Measurements from ENCODE around the gene TENM3.

TENM3 gene

GRCh38 chr4:182420189-182420588, 177.0 kb downstream of the TENM3 start (continued):
- TF ChIP-seq, protein P1, sequence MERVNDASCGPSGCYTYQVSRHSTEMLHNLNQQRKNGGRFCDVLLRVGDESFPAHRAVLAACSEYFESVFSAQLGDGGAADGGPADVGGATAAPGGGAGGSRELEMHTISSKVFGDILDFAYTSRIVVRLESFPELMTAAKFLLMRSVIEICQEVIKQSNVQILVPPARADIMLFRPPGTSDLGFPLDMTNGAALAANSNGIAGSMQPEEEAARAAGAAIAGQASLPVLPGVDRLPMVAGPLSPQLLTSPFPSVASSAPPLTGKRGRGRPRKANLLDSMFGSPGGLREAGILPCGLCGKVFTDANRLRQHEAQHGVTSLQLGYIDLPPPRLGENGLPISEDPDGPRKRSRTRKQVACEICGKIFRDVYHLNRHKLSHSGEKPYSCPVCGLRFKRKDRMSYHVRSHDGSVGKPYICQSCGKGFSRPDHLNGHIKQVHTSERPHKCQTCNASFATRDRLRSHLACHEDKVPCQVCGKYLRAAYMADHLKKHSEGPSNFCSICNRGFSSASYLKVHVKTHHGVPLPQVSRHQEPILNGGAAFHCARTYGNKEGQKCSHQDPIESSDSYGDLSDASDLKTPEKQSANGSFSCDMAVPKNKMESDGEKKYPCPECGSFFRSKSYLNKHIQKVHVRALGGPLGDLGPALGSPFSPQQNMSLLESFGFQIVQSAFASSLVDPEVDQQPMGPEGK (CRISPR knock-in tag; IDR thresholded peaks at IDR 0.05; ENCODE audit: borderline replicate concordance): no peak
- TF ChIP-seq CSRNP3 (CRISPR knock-in tag; IDR thresholded peaks at IDR 0.05): no peak
- TF ChIP-seq TOX (CRISPR knock-in tag; IDR thresholded peaks at IDR 0.05; ENCODE audit: borderline replicate concordance): no peak
- no peak for TF ChIP-seq BACH2 (CRISPR knock-in tag; IDR thresholded peaks at IDR 0.05; ENCODE audit: borderline replicate concordance)
- TF ChIP-seq OSR1 (CRISPR knock-in tag; IDR thresholded peaks at IDR 0.05): no peak
- no peak for TF ChIP-seq RARB (CRISPR knock-in tag; IDR thresholded peaks at IDR 0.05)
- no peak for TF ChIP-seq ZNF70 (CRISPR knock-in tag; IDR thresholded peaks at IDR 0.05)

GRCh38 chr4:182421753-182422152, 178.6 kb downstream of the TENM3 start:
- ATAC-seq: no peak
- TF ChIP-seq ISL1 (CRISPR knock-in tag; IDR thresholded peaks at IDR 0.05) (no peak), ARNTL (CRISPR knock-in tag; IDR thresholded peaks at IDR 0.05; ENCODE audit: borderline replicate concordance, low read depth) (no peak), ESRRG (CRISPR knock-in tag; IDR thresholded peaks at IDR 0.05) (no peak), ZNF70 (CRISPR knock-in tag; IDR thresholded peaks at IDR 0.05) (no peak), ZFP30 (CRISPR knock-in tag; IDR thresholded peaks at IDR 0.05) (no peak)

DNA sequence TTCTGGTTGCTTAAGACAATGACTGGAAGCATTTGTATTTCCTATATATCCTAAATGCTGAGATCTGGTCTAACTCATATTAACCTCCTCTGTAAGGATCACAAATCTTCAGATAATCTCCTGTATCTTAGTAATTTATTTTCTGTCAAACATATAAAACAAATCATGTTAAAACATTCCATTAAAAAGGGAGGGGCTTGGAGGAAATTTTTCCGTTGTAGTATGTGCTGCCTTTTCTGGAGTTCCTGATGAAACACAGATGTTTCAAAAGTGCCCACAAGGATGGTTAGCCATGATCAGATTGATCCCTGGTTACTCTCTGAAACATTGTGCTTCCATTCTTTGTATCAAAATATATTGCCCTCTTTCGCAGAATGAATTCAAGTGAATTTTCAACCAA, 182.1 kb downstream of the TENM3 start:
- peak; percentile 51; the same call in 1 of the 2 replicates for TF ChIP-seq ZC3H10 (CRISPR knock-in tag; IDR thresholded peaks at IDR 0.05)
- peak; percentile 96 for TF ChIP-seq ISL1 (CRISPR knock-in tag; IDR thresholded peaks at IDR 0.05)
- TF ChIP-seq, protein P2, sequence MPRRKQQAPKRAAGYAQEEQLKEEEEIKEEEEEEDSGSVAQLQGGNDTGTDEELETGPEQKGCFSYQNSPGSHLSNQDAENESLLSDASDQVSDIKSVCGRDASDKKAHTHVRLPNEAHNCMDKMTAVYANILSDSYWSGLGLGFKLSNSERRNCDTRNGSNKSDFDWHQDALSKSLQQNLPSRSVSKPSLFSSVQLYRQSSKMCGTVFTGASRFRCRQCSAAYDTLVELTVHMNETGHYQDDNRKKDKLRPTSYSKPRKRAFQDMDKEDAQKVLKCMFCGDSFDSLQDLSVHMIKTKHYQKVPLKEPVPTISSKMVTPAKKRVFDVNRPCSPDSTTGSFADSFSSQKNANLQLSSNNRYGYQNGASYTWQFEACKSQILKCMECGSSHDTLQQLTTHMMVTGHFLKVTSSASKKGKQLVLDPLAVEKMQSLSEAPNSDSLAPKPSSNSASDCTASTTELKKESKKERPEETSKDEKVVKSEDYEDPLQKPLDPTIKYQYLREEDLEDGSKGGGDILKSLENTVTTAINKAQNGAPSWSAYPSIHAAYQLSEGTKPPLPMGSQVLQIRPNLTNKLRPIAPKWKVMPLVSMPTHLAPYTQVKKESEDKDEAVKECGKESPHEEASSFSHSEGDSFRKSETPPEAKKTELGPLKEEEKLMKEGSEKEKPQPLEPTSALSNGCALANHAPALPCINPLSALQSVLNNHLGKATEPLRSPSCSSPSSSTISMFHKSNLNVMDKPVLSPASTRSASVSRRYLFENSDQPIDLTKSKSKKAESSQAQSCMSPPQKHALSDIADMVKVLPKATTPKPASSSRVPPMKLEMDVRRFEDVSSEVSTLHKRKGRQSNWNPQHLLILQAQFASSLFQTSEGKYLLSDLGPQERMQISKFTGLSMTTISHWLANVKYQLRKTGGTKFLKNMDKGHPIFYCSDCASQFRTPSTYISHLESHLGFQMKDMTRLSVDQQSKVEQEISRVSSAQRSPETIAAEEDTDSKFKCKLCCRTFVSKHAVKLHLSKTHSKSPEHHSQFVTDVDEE (CRISPR knock-in tag; IDR thresholded peaks at IDR 0.05): 0 out of 2 replicates have a peak, but pooled peaks have one; percentile 38
- no peak for TF ChIP-seq BACH2 (CRISPR knock-in tag; IDR thresholded peaks at IDR 0.05; ENCODE audit: borderline replicate concordance)
- TF ChIP-seq SNAI2 (CRISPR knock-in tag; IDR thresholded peaks at IDR 0.05): 0 out of 2 replicates have a peak, but pooled peaks have one; percentile 23
- TF ChIP-seq PPARA (CRISPR knock-in tag; IDR thresholded peaks at IDR 0.05; ENCODE audit: borderline replicate concordance): no peak
- TF ChIP-seq, protein P1 (CRISPR knock-in tag; IDR thresholded peaks at IDR 0.05; ENCODE audit: borderline replicate concordance): peak; percentile 88; the same call in 1 of the 2 replicates
- peak; percentile 76 for TF ChIP-seq TCF4 (CRISPR knock-in tag; IDR thresholded peaks at IDR 0.05; ENCODE audit: borderline replicate concordance)
- TF ChIP-seq TOX (CRISPR knock-in tag; IDR thresholded peaks at IDR 0.05; ENCODE audit: borderline replicate concordance): peak; percentile 78; the same call in 1 of the 2 replicates
- peak; percentile 88 for ATAC-seq

GRCh38 chr4:182426901-182427300, 183.7 kb downstream of the TENM3 start:
- TF ChIP-seq ESRRG (CRISPR knock-in tag; IDR thresholded peaks at IDR 0.05) (no peak), CSDC2 (CRISPR knock-in tag; IDR thresholded peaks at IDR 0.05) (no peak), ARNTL (CRISPR knock-in tag; IDR thresholded peaks at IDR 0.05; ENCODE audit: borderline replicate concordance, low read depth) (no peak), OSR1 (CRISPR knock-in tag; IDR thresholded peaks at IDR 0.05) (no peak), ZNF70 (CRISPR knock-in tag; IDR thresholded peaks at IDR 0.05) (no peak), GLIS3 (CRISPR knock-in tag; IDR thresholded peaks at IDR 0.05) (no peak)
- ATAC-seq: no peak

- peak; percentile 80 for ATAC-seq
- TF ChIP-seq ZNF70 (CRISPR knock-in tag; IDR thresholded peaks at IDR 0.05) (no peak), OSR1 (CRISPR knock-in tag; IDR thresholded peaks at IDR 0.05) (no peak), ZFP30 (CRISPR knock-in tag; IDR thresholded peaks at IDR 0.05) (no peak), CSRNP3 (CRISPR knock-in tag; IDR thresholded peaks at IDR 0.05) (no peak), GLIS3 (CRISPR knock-in tag; IDR thresholded peaks at IDR 0.05) (no peak), BACH2 (CRISPR knock-in tag; IDR thresholded peaks at IDR 0.05; ENCODE audit: borderline replicate concordance) (no peak), ZNF565 (CRISPR knock-in tag; conservative IDR thresholded peaks at IDR 0.05; ENCODE audit: low read depth) (no peak), ZNF8 (CRISPR knock-in tag; IDR thresholded peaks at IDR 0.05) (no peak), TOX (CRISPR knock-in tag; IDR thresholded peaks at IDR 0.05; ENCODE audit: borderline replicate concordance) (no peak), PPARA (CRISPR knock-in tag; IDR thresholded peaks at IDR 0.05; ENCODE audit: borderline replicate concordance) (no peak), ZC3H10 (CRISPR knock-in tag; IDR thresholded peaks at IDR 0.05) (no peak)
- TF ChIP-seq, protein P1 (CRISPR knock-in tag; IDR thresholded peaks at IDR 0.05; ENCODE audit: borderline replicate concordance): no peak
Measured at GRCh38 chr4:182427554-182427953, 184.4 kb downstream of the TENM3 start.
